ELF-1 (cell line): ENCODE data around the gene LCTL.
A peak's percentile ranks its signal among the peaks of the same experiment; 100 is the strongest.

Experiments
- DNase-seq: peaks from one replicate; pipeline ENCODE4 v3.0.0-alpha.2; 2016; ENCODE audit warnings: low read depth, low spot score

The LCTL gene

GRCh38 chr15:66566963-66567531, 1.2 kb upstream of the LCTL start:
- DNase-seq = peak; percentile 94

- no peak for DNase-seq
These were observed 607 bp downstream of the LCTL start for GRCh38 chr15:66565141-66565641.

- no peak for DNase-seq
These were observed 1.4 kb downstream of the LCTL start for GRCh38 chr15:66564136-66565041.

GRCh38 chr15:66563566-66564110, 2.2 kb downstream of the LCTL start:
- DNase-seq = no peak

- DNase-seq = no peak
These were observed 2.7 kb downstream of the LCTL start for GRCh38 chr15:66563126-66563525.

GRCh38 chr15:66560856-66561525, 4.8 kb downstream of the LCTL start:
- DNase-seq = no peak

- no peak for DNase-seq
These were observed 7.5 kb downstream of the LCTL start for GRCh38 chr15:66558271-66558670.

- DNase-seq = no peak
These were observed 10.1 kb downstream of the LCTL start for GRCh38 chr15:66555685-66556084.

- no peak for DNase-seq
These were observed 20.5 kb downstream of the LCTL start for GRCh38 chr15:66545255-66545654.

GRCh38 chr15:66542896-66543295, 22.9 kb downstream of the LCTL start:
- DNase-seq = no peak

- no peak for DNase-seq
These were observed 30.7 kb downstream of the LCTL start for GRCh38 chr15:66535056-66535455.

- no peak for DNase-seq
These were observed 41.0 kb downstream of the LCTL start for GRCh38 chr15:66524838-66525237.

- no peak for DNase-seq
These were observed 41.9 kb downstream of the LCTL start for GRCh38 chr15:66523926-66524325.

- no peak for DNase-seq
These were observed 49.9 kb downstream of the LCTL start for GRCh38 chr15:66515901-66516322.

GRCh38 chr15:66514586-66514985, 51.2 kb downstream of the LCTL start:
- no peak for DNase-seq

GRCh38 chr15:66508293-66508883, 57.4 kb downstream of the LCTL start:
- DNase-seq = no peak

- DNase-seq = no peak
These were observed 60.0 kb downstream of the LCTL start for GRCh38 chr15:66505818-66506217.

GRCh38 chr15:66505430-66505811, 60.4 kb downstream of the LCTL start:
- DNase-seq = no peak

- peak; percentile 85 for DNase-seq
These were observed 61.0 kb downstream of the LCTL start, which contains the start of the genes RPL4 and ZWILCH for GRCh38 chr15:66504563-66505429. Gene RPL4, minus strand, starts transcription at chr15:66504855. Its CDS starts 65 bp downstream, at chr15:66504790. Gene ZWILCH, plus strand, starts transcription at chr15:66505326. Its CDS starts 13 bp downstream, at chr15:66505339.

- no peak for DNase-seq
These were observed 61.8 kb downstream of the LCTL start for GRCh38 chr15:66503780-66504562.
